ENCODE results near the gene EFR3B.

Gene EFR3B

GRCh38 chr2:25078170-25079049 is 36.5 kb downstream of the EFR3B start:
- TF ChIP-seq POLR2A (IDR thresholded peaks at IDR 0.05; ENCODE audit: low read depth, low read length) = no peak
- TF ChIP-seq SPI1 (IDR thresholded peaks at IDR 0.05; ENCODE audit: low read depth, low read length) = no peak
- TF ChIP-seq POU2F2 (IDR thresholded peaks at IDR 0.05; ENCODE audit: low read depth, low read length) = no peak
- TF ChIP-seq PAX5 (IDR thresholded peaks at IDR 0.05; ENCODE audit: insufficient read depth, low read length, severe bottlenecking) = no peak
- TF ChIP-seq POLR2AphosphoS5 (IDR thresholded peaks at IDR 0.05; ENCODE audit: low read depth, low read length) = no peak
- no peak for TF ChIP-seq TAF1 (IDR thresholded peaks at IDR 0.05; ENCODE audit: low read depth, low read length)
- DNase-seq (ENCODE audit: insufficient read length, low spot score) (no peak), FAIRE-seq (no peak)

DNA sequence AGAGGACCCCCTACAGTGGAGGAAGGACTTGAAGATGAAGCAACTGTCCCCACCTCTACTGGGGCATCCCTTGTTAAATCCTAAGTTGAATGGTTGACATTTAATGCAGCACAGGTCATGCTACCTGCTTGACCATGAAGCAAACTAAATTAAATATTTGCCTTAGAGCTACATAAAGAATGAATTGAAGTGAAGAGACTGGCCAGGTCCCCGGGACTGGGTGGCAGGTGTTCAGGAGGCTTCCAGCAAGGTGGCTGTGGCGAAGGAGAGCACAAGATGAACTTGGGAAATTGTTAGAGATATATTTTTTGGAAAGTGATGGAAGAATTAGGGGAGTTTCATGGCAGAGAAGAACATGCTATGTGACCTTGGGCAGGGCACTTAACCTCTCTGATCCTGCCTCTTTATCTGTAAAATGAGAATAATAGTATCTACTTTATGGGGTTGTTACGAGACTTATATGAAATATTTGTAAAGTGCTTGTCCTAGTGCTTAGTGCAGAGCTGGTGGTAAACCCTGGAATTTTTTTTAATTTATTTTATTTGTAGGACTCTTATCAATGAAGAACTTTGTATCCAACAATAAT is 37.3 kb downstream of the EFR3B start:
- TF ChIP-seq TAF1 (IDR thresholded peaks at IDR 0.05; ENCODE audit: low read depth, low read length) (no peak), POLR2AphosphoS5 (IDR thresholded peaks at IDR 0.05; ENCODE audit: low read depth, low read length) (no peak), POLR2A (IDR thresholded peaks at IDR 0.05; ENCODE audit: low read depth, low read length) (no peak), SPI1 (IDR thresholded peaks at IDR 0.05; ENCODE audit: low read depth, low read length) (no peak), POU2F2 (IDR thresholded peaks at IDR 0.05; ENCODE audit: low read depth, low read length) (no peak), PAX5 (IDR thresholded peaks at IDR 0.05; ENCODE audit: insufficient read depth, low read length, severe bottlenecking) (no peak)
- FAIRE-seq (no peak), DNase-seq (ENCODE audit: insufficient read length, low spot score) (no peak)

GRCh38 chr2:25081237-25081790 is 39.4 kb downstream of the EFR3B start:
- FAIRE-seq (no peak), DNase-seq (ENCODE audit: insufficient read length, low spot score) (no peak)
- TF ChIP-seq SPI1 (IDR thresholded peaks at IDR 0.05; ENCODE audit: low read depth, low read length) (no peak), POLR2AphosphoS5 (IDR thresholded peaks at IDR 0.05; ENCODE audit: low read depth, low read length) (no peak), POLR2A (IDR thresholded peaks at IDR 0.05; ENCODE audit: low read depth, low read length) (no peak), POU2F2 (IDR thresholded peaks at IDR 0.05; ENCODE audit: low read depth, low read length) (no peak), PAX5 (IDR thresholded peaks at IDR 0.05; ENCODE audit: insufficient read depth, low read length, severe bottlenecking) (no peak), TAF1 (IDR thresholded peaks at IDR 0.05; ENCODE audit: low read depth, low read length) (no peak)

DNA sequence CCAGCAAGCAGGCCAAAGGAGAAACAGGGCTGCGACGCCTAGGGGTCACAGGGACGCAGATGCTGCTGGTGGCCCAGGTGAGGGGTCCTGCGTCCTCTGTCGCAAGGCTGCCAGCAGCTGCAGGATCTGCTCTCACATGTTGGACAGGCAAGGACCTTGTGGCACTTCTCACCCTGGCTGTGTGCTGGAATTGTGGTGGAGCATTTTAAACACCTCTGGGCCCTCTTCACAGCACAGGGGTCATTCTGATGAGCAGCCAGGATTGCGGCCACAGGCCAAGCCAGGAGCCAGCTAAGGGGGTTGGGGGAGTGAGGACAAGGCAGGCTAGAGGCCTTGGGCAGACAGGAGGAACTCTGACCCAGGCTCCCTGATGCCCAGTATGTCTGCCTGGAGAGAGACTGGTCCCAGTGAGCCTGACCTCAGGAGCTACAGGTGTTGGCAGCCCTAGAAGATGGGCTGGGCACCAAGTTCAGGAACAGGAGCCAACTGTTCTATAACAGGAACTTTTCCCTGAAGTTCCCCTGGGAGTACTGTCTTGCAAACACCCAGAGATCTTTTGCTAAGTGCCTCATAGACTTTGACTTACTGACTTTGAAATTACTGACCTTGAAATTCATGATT is 40.2 kb downstream of the EFR3B start:
- DNase-seq (ENCODE audit: insufficient read length, low spot score) (no peak), FAIRE-seq (no peak)
- TF ChIP-seq POU2F2 (IDR thresholded peaks at IDR 0.05; ENCODE audit: low read depth, low read length) = no peak
- no peak for TF ChIP-seq TAF1 (IDR thresholded peaks at IDR 0.05; ENCODE audit: low read depth, low read length)
- no peak for TF ChIP-seq POLR2A (IDR thresholded peaks at IDR 0.05; ENCODE audit: low read depth, low read length)
- no peak for TF ChIP-seq PAX5 (IDR thresholded peaks at IDR 0.05; ENCODE audit: insufficient read depth, low read length, severe bottlenecking)
- no peak for TF ChIP-seq SPI1 (IDR thresholded peaks at IDR 0.05; ENCODE audit: low read depth, low read length)
- TF ChIP-seq POLR2AphosphoS5 (IDR thresholded peaks at IDR 0.05; ENCODE audit: low read depth, low read length) = no peak

GRCh38 chr2:25085761-25086560 is 44.1 kb downstream of the EFR3B start:
- TF ChIP-seq PAX5 (IDR thresholded peaks at IDR 0.05; ENCODE audit: insufficient read depth, low read length, severe bottlenecking) (no peak), POU2F2 (IDR thresholded peaks at IDR 0.05; ENCODE audit: low read depth, low read length) (no peak), SPI1 (IDR thresholded peaks at IDR 0.05; ENCODE audit: low read depth, low read length) (no peak), TAF1 (IDR thresholded peaks at IDR 0.05; ENCODE audit: low read depth, low read length) (no peak), POLR2AphosphoS5 (IDR thresholded peaks at IDR 0.05; ENCODE audit: low read depth, low read length) (no peak), POLR2A (IDR thresholded peaks at IDR 0.05; ENCODE audit: low read depth, low read length) (no peak)
- FAIRE-seq (no peak), DNase-seq (ENCODE audit: insufficient read length, low spot score) (no peak)

- TF ChIP-seq TAF1 (IDR thresholded peaks at IDR 0.05; ENCODE audit: low read depth, low read length) = no peak
- no peak for TF ChIP-seq SPI1 (IDR thresholded peaks at IDR 0.05; ENCODE audit: low read depth, low read length)
- no peak for TF ChIP-seq POLR2A (IDR thresholded peaks at IDR 0.05; ENCODE audit: low read depth, low read length)
- TF ChIP-seq POLR2AphosphoS5 (IDR thresholded peaks at IDR 0.05; ENCODE audit: low read depth, low read length) = no peak
- TF ChIP-seq POU2F2 (IDR thresholded peaks at IDR 0.05; ENCODE audit: low read depth, low read length) = no peak
- no peak for TF ChIP-seq PAX5 (IDR thresholded peaks at IDR 0.05; ENCODE audit: insufficient read depth, low read length, severe bottlenecking)
- DNase-seq (ENCODE audit: insufficient read length, low spot score) = no peak
- no peak for FAIRE-seq
These were observed 47.1 kb downstream of the EFR3B start for GRCh38 chr2:25088817-25089516.

DNA sequence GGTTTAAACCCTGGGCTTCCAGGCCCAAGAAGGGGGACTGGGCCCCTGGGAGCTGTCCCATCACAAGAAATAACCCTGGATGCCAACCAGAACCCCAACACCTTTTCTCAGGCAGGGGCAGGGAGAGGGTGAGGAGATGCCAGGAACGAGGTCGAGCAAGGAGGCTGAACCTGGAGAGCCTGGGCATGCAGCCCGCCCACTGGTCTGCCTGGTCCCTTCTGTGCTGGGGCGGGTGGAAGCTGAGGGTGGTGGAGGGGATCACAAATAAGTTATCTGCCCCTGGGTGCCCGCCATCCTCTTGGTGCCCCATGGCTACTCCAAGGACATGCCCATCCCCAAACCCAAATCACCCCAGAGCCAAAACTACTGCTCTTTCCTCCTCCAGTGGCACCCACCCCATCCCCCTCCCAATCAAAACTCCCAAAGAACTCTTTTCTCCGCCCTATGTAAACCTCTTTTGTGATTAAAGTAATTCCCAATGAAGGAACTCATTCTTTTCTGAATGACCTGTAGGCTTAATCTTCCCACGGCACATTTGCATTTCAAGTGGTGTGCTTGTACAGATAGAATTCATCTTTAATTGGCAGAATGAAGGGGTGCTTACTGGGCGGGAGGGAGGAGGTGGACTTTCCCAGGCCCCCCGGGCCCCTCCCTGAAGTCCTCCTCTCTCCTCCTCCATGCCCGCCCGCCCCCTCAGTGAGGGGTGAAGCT is 47.9 kb downstream of the EFR3B start:
- no peak for TF ChIP-seq POLR2AphosphoS5 (IDR thresholded peaks at IDR 0.05; ENCODE audit: low read depth, low read length)
- no peak for TF ChIP-seq POLR2A (IDR thresholded peaks at IDR 0.05; ENCODE audit: low read depth, low read length)
- TF ChIP-seq POU2F2 (IDR thresholded peaks at IDR 0.05; ENCODE audit: low read depth, low read length) = no peak
- DNase-seq (ENCODE audit: insufficient read length, low spot score) (no peak), FAIRE-seq (no peak)

GRCh38 chr2:25090801-25091200 is 48.9 kb downstream of the EFR3B start:
- FAIRE-seq = no peak
- no peak for TF ChIP-seq TAF1 (IDR thresholded peaks at IDR 0.05; ENCODE audit: low read depth, low read length)
- no peak for TF ChIP-seq POLR2A (IDR thresholded peaks at IDR 0.05; ENCODE audit: low read depth, low read length)
- no peak for TF ChIP-seq SPI1 (IDR thresholded peaks at IDR 0.05; ENCODE audit: low read depth, low read length)
- no peak for TF ChIP-seq POLR2AphosphoS5 (IDR thresholded peaks at IDR 0.05; ENCODE audit: low read depth, low read length)
- no peak for TF ChIP-seq PAX5 (IDR thresholded peaks at IDR 0.05; ENCODE audit: insufficient read depth, low read length, severe bottlenecking)
- DNase-seq (ENCODE audit: insufficient read length, low spot score) = no peak

Measured in GM12891 (cell line).